HG03575 (cell line): ENCODE measurements around the gene CACNA1B.
"Not testable (repeated sequence)": the region's sequence is repeated elsewhere in the genome, so short reads cannot be mapped to it uniquely, and the experiment has no call there.

ENCODE experiments used
- ATAC-seq: cut with Tn5 transposase; IDR thresholded peaks from one replicate; pipeline ENCODE4 v1.9.1; 2021; ENCODE audit not compliant: unreplicated experiment, insufficient number of reproducible peaks, low FRiP score; ENCODE audit errors: extremely low read depth

CACNA1B gene

DNA sequence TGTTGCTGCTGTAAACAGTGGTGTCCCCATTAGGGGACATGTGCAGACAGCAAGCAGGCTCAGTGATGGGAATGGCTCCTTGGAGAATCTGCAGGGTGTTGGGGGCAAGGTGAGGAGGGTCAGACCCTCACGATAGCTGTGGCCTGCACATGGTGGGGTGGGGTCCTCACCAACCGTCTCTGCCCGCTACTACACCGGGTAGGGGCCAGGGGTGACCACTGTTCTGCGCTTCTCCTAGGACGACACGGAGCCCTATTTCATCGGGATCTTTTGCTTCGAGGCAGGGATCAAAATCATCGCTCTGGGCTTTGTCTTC, 4.9 kb downstream of the CACNA1B start:
- ATAC-seq = no peak

DNA sequence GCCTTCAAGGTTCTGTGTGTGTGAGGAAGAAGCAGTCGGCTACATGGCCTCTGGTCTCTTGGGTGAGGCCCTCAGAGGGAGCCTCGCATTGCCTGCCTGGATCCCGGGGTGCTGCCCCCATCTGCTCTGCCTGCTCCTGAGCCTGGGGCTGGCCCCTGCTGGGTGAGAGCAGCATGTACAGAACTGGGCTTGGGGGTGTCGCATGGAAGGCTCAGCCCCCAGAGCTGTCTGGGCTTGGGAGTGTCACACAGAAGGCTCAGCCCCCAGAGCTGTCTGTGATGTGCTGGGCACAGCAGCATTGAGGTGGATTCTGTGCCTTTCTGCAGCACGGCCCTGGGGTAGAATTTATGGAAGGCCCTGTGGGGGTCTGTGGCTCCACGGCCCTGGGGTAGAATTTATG, 6.4 kb downstream of the CACNA1B start:
- ATAC-seq = not testable (repeated sequence)

DNA sequence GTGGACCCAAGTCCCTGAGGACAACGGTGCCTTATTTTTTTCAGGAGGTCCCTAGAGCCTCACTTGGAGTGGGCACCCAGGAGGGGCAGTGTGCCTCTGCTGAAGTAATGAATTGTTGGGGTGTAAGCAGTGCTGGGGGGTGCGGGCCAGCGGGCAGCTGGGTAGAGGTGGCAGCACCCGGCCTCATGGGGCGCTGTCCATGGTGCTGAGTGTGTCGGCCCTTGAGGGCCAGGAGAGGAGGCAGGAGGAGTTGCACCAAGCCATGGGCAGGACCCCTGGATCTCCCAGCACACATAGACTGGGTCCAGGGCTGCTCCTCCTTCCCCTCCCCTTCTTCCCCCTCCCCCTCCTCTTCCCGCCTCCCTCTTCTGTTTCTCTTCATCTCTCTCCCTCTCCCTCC, 7.0 kb downstream of the CACNA1B start:
- not testable (repeated sequence) for ATAC-seq

DNA sequence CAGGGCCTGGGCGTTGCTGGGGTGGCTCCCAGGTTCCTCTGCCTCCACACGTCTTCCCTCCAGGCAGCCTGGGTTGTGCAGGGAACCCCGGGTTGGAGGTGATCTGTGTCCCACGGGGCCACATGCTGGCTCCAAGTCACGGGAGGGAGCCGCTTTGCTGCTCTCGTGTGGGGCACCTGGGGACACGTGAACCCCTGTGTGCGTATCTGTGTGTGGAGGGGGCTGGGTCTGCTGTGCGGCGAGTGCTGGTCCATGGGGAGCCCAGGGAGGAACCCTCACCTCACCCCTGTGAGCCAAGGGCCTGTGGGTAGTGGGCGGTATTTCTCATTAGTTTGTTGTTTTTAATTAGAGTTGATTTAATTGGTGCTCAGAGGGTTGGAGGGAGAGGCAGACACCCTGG, 7.5 kb downstream of the CACNA1B start:
- not testable (repeated sequence) for ATAC-seq

GRCh38 chr9:137888621-137889020, 11.0 kb downstream of the CACNA1B start:
- not testable (repeated sequence) for ATAC-seq

DNA sequence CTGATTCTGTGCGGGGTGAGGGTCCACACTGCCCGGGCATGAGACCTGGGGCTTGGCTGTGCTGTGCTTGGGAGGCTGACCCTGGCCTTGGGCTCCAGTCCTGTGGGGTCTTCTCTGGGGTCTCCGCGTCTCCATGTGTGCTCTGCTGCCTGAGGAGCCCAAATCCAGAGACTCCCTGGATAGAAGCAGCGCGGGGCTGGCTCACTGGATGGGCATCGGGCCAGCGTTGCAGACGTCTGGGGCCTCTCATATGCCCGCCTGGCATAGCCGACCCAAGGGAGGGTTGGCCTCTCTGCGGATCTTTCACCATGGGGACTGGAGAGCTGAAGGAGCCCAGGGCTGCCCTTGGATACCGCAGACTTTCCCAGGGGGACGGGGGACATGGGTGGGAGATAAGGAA, 12.4 kb downstream of the CACNA1B start:
- ATAC-seq = not testable (repeated sequence)

DNA sequence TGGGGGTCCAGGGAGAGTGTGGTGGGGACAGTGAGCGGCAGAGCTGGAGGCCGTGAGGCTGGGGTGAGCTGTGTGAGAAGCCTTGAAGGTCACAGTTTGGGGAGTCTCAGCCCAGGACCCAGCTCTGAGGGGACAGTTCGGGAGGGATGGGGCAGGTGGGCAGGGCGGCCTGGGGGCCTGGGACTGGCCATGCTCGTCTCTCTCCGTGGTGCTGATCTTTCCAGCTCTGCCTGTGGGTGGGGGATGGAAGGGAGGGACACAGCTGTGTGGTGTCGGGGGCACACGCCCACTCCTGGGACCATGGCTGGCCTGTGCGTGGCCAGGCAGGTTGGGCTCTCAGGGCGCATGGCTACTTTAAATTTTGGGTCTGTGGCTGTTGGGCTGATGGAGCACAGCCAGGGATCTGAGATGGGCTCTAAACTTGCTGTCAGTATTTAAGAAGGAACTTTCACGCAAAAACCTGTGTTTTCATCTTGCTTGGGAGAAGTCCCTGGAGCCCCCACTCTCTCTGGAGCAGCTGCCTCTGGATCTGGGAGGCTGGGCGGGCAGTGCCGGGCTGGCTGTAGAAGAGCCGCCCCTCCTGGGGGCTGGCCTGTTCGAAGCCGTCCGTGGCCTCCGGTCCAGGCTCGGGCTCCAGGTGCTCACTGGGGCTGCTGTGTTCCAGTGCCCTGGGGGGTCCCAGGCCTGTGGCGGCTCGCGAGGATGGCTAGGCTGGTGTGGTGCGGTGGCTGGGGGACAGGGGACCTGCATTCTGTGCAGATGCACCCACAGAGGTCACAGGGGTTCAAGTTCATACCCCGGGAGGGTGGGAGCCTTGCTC, 13.4 kb downstream of the CACNA1B start:
- ATAC-seq = not testable (repeated sequence)

- ATAC-seq = no peak
These were observed 14.2 kb downstream of the CACNA1B start for GRCh38 chr9:137891588-137892423.

- no peak for ATAC-seq
These were observed 15.0 kb downstream of the CACNA1B start for GRCh38 chr9:137892424-137893191.

- no peak for ATAC-seq
These were observed 16.1 kb downstream of the CACNA1B start for GRCh38 chr9:137893670-137894069.

- ATAC-seq = no peak
These were observed 22.2 kb downstream of the CACNA1B start for GRCh38 chr9:137899551-137900360.

DNA sequence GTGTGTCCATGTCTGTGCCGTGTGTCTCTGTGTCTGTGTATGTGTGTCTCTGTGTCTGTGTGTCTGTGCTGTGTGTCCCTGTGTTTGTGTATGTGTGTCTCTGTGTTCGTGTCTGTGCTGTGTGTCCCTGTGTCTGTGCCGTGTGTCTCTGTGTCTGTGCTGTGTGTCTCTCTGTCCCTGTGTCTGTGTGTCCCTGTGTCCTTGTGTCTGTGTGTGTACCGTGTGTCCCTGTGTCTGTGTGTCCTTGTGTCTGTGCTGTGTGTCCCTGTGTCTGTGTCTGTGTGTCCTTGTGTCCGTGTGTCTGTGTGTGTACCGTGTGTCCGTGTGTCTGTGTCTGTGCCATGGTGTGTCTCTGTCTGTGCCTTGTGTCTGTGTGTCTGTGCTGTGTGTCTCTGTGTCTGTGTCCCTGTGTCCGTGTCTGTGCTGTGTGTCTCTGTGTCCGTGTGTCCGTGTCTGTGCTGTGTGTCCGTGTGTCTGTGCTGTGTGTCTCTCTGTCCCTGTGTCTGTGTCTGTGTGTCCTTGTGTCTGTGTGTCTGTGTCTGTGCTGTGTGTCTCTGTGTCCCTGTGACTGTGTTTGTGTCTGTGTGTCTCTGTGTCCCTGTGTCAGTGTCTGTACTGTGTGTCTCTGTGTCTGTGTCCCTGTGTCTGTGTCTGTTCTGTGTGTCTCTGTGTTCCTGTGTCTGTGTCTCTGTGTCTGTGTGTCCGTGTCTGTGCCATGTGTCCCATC, 23.2 kb downstream of the CACNA1B start:
- ATAC-seq = no peak

GRCh38 chr9:137902646-137903045, 25.1 kb downstream of the CACNA1B start:
- no peak for ATAC-seq

DNA sequence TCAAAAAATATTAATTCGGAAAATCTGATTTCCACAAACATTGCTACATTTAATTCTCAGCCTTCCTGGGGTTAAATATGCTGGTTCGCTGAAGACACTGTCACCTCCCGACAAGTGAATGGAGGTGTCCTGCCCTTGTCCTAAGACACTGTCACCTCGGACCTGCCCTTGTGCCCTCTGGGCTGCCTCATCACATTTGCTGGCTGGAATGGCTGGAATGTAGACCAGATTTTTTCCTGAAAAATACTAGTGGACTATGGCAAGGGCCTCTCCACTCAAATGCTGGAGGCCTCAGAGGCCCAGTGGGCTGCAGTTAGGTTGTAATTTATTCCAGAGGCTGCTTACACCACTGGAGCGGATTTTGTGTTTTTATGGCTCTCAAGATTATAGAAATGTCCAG, 28.2 kb downstream of the CACNA1B start:
- no peak for ATAC-seq

- ATAC-seq = no peak
These were observed 30.2 kb downstream of the CACNA1B start for GRCh38 chr9:137907776-137908175.

DNA sequence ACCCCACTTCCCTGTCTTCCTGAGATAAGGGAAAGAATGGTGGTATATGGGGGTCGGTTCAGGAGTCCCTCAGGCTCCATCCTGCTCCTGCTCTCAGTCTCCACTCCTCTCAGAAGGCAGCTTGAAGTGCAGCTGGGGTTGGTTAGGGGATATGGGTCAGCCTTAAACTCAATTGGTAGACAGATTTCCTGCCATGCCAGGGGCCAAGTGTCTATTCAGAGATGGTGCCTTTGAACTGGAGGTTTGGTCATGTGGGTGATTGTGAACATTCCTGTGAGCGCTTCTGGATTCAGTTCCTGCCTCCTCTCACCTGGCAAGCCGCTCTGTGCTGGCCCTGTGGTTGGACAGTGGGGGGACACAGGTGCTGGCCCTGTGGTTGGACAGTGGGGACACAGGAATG, 35.1 kb downstream of the CACNA1B start:
- no peak for ATAC-seq

DNA sequence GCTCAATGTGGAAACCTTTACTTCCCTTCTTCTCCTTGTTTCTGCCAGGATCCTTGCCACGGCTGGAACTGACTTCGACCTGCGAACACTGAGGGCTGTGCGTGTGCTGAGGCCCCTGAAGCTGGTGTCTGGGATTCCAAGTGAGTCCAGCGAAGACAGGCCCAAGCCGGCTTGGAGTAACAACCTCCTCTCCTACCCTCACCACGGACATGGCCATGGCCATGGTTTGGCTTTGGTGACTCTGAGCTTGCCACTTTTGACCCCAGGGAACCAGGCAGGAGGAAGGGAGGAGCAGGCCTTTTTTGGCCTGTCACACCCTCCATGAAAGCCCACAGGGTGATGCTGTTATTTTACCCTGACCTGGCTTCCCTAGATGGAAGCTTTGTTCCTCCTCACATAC, 35.5 kb downstream of the CACNA1B start:
- ATAC-seq = no peak
